Neural cell (in vitro differentiated cells): ENCODE results near the gene RABEPK.

Experiments used
- CTCF ChIP-seq: fragments of 450-650 bp; IDR thresholded peaks from 2 replicates; pipeline ENCODE4 v1.5.1; 2014; ENCODE audit warnings: antibody characterized with exemption, mild to moderate bottlenecking, moderate library complexity; ENCODE audit not compliant: poor library complexity, severe bottlenecking
- EP300 ChIP-seq: fragments of 450-650 bp; conservative IDR thresholded peaks from 2 replicates; pipeline ENCODE4 v1.6.1; 2014; ENCODE audit warnings: antibody characterized with exemption, mild to moderate bottlenecking, moderate library complexity; ENCODE audit not compliant: poor library complexity, severe bottlenecking
- EZH2 ChIP-seq: fragments of 200-600, 300-800 bp; shearing (Covaris generic), sonication (generic); IDR thresholded peaks from 2 replicates; pipeline ENCODE4 v1.6.1; 2014; ENCODE audit warnings: antibody characterized with exemption, low read length, borderline replicate concordance, mild to moderate bottlenecking; ENCODE audit not compliant: insufficient read depth, poor library complexity, severe bottlenecking
- POLR2AphosphoS5 ChIP-seq: IDR thresholded peaks from 2 replicates; pipeline ENCODE4 v1.6.1; 2012
- RAD21 ChIP-seq: fragments of 450-650 bp; conservative IDR thresholded peaks from 2 replicates; pipeline ENCODE4 v1.6.1; 2014; ENCODE audit warnings: antibody characterized with exemption, mild to moderate bottlenecking, moderate library complexity
- REST ChIP-seq: IDR thresholded peaks from 2 replicates; pipeline ENCODE4 v1.6.1; 2012; ENCODE audit warnings: borderline replicate concordance
- SMC3 ChIP-seq: fragments of 450-650 bp; conservative IDR thresholded peaks from 2 replicates; pipeline ENCODE4 v1.6.1; 2014; ENCODE audit warnings: antibody characterized with exemption, mild to moderate bottlenecking, moderate library complexity; ENCODE audit not compliant: poor library complexity
- TAF1 ChIP-seq: IDR thresholded peaks from 2 replicates; pipeline ENCODE4 v1.6.1; 2012; ENCODE audit warnings: low read depth

GRCh38 chr9:125243792-125244260, 43.5 kb downstream of the RABEPK start:
- TF ChIP-seq CTCF (no peak), EP300 (no peak), SMC3 (no peak), POLR2AphosphoS5 (no peak), EZH2 (no peak), TAF1 (no peak), RAD21 (no peak), REST (no peak)
